Measurements from ENCODE around the gene CACNA2D3. TPM values are rescaled to one million over a fixed set of nuclear protein-coding genes. Genes with fewer than 3 reads are reported as not detected.
"Not testable (repeated sequence)": the region's sequence is repeated elsewhere in the genome, so short reads cannot be mapped to it uniquely, and the experiment has no call there.

The CACNA2D3 gene
- total and polyA plus RNA-seq, 2 donors from 2014 or later = 5.7 to 11.2 TPM

GRCh38 chr3:54094926-54095325 is 27.4 kb upstream of the CACNA2D3 start:
- H3K4me1 ChIP-seq (ENCODE audit: control insufficient read depth in 2 of 3, insufficient read depth in 2 of 3, low read depth in 1 of 3, low read length in 3 of 3) = no peaks in the 10 kb centered on the region
- H3K4me3 ChIP-seq (ENCODE audit: low read length in 3 of 3) = no peak overlapping the region
- H3K27me3 ChIP-seq (ENCODE audit: control insufficient read depth, insufficient read depth, low read length) = no peaks in the 10 kb centered on the region
- TF ChIP-seq CTCF (IDR thresholded peaks at IDR 0.05; ENCODE audit: borderline replicate concordance, extremely low read depth, insufficient read depth) = no peak
- H3K27ac ChIP-seq (ENCODE audit: low read depth in 2 of 2, low read length in 2 of 2) = no peak overlapping the region
- DNase-seq (no peak), FAIRE-seq (no peak)
- H3K9me3 ChIP-seq (ENCODE audit: control insufficient read depth in 2 of 3, insufficient read depth in 1 of 3, low read length in 3 of 3) = no peaks in the 10 kb centered on the region
- intact Hi-C loops (cut with DNase I) = no loop called here
- no peaks in the 10 kb centered on the region for H3K36me3 ChIP-seq (ENCODE audit: control insufficient read depth in 2 of 3, insufficient read depth in 3 of 3, low read length in 3 of 3)
- no peak overlapping the region for H3K9ac ChIP-seq (ENCODE audit: low read length in 3 of 3)

- no peak for TF ChIP-seq CTCF (IDR thresholded peaks at IDR 0.05; ENCODE audit: borderline replicate concordance, extremely low read depth, insufficient read depth)
- FAIRE-seq = no peak
- Histone ChIP-seq H3K36me3 (ENCODE audit: control insufficient read depth in 2 of 3, insufficient read depth in 3 of 3, low read length in 3 of 3) (no peaks in the 10 kb centered on the region), H3K9ac (ENCODE audit: low read length in 3 of 3) (no peak overlapping the region), H3K4me1 (ENCODE audit: control insufficient read depth in 2 of 3, insufficient read depth in 2 of 3, low read depth in 1 of 3, low read length in 3 of 3) (no peaks in the 10 kb centered on the region), H3K27ac (ENCODE audit: low read depth in 2 of 2, low read length in 2 of 2) (no peak overlapping the region), H3K9me3 (ENCODE audit: control insufficient read depth in 2 of 3, insufficient read depth in 1 of 3, low read length in 3 of 3) (no peaks in the 10 kb centered on the region), H3K27me3 (ENCODE audit: control insufficient read depth, insufficient read depth, low read length) (no peaks in the 10 kb centered on the region), H3K4me3 (ENCODE audit: low read length in 3 of 3) (no peak overlapping the region)
- DNase-seq = no peak
- intact Hi-C loops (cut with DNase I) = no loop called here
Observed at GRCh38 chr3:54099381-54099780, 23.0 kb upstream of the CACNA2D3 start.

- Histone ChIP-seq H3K27ac (ENCODE audit: low read depth in 2 of 2, low read length in 2 of 2) (no peak overlapping the region), H3K4me1 (ENCODE audit: control insufficient read depth in 2 of 3, insufficient read depth in 2 of 3, low read depth in 1 of 3, low read length in 3 of 3) (no peaks in the 10 kb centered on the region), H3K9me3 (ENCODE audit: control insufficient read depth in 2 of 3, insufficient read depth in 1 of 3, low read length in 3 of 3) (no peaks in the 10 kb centered on the region), H3K4me3 (ENCODE audit: low read length in 3 of 3) (no peak overlapping the region), H3K9ac (ENCODE audit: low read length in 3 of 3) (no peak overlapping the region), H3K27me3 (ENCODE audit: control insufficient read depth, insufficient read depth, low read length) (no peaks in the 10 kb centered on the region), H3K36me3 (ENCODE audit: control insufficient read depth in 2 of 3, insufficient read depth in 3 of 3, low read length in 3 of 3) (no peaks in the 10 kb centered on the region)
- FAIRE-seq (no peak), DNase-seq (no peak)
- intact Hi-C loops (cut with DNase I) = no loop called here
- TF ChIP-seq CTCF (IDR thresholded peaks at IDR 0.05; ENCODE audit: borderline replicate concordance, extremely low read depth, insufficient read depth) = no peak
Observed at GRCh38 chr3:54104084-54104483, 18.3 kb upstream of the CACNA2D3 start.

- H3K4me1 ChIP-seq (ENCODE audit: control insufficient read depth in 2 of 3, insufficient read depth in 2 of 3, low read depth in 1 of 3, low read length in 3 of 3); DNase-seq; H3K9me3 ChIP-seq (ENCODE audit: control insufficient read depth in 2 of 3, insufficient read depth in 1 of 3, low read length in 3 of 3); H3K36me3 ChIP-seq (ENCODE audit: control insufficient read depth in 2 of 3, insufficient read depth in 3 of 3, low read length in 3 of 3); FAIRE-seq; H3K9ac ChIP-seq (ENCODE audit: low read length in 3 of 3); H3K27ac ChIP-seq (ENCODE audit: low read depth in 2 of 2, low read length in 2 of 2); intact Hi-C loops (cut with DNase I); H3K4me3 ChIP-seq (ENCODE audit: low read length in 3 of 3): not testable (repeated sequence)
- H3K27me3 ChIP-seq (ENCODE audit: control insufficient read depth, insufficient read depth, low read length) = peaks cover 16% of the 10 kb centered on the region
Observed at GRCh38 chr3:54116129-54116528, 6.2 kb upstream of the CACNA2D3 start.

Data from kidney (tissue), 14 donors.